Erythroblast (primary cell): ENCODE data around the gene TES.
"Not testable (repeated sequence)": the region's sequence is repeated elsewhere in the genome, so short reads cannot be mapped to it uniquely, and the experiment has no call there.

Experiments used
- DNase-seq, 2 experiments: peaks; one replicate each; lab custom pipeline; 2025; lab: John Stamatoyannopoulos, UW
- GATA1 ChIP-seq: IDR thresholded peaks from 2 replicates; pipeline ENCODE4 v1.6.1; 2011; ENCODE audit warnings: low read depth, mild to moderate bottlenecking, control low read depth, low read length, moderate library complexity
- POLR2A ChIP-seq: IDR thresholded peaks from 2 replicates; pipeline ENCODE4 v1.6.1; 2011; ENCODE audit warnings: mild to moderate bottlenecking, low read length

Gene TES

DNA sequence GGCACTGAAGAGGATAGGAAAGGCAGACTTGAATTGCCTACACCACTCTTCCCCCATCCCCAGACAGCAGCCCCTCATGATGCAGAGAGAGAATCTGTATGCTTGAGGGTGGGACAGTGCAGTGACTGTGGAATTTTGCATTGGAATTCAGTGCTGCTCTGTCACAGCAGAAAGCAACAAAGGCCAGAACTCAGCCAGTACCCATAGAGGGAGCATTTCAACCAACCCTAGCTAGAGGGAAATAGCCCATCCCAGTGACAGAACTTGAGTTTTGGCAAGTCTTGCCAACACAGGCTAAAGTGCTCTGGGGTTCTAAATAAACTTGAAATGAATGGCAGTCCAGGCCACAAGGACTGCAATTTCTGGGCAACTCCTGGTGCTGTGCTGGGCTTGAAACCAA is 80.4 kb downstream of the TES start:
- no peak for DNase-seq
- TF ChIP-seq POLR2A (no peak), GATA1 (no peak)

GRCh38 chr7:116291937-116292336 is 81.6 kb downstream of the TES start:
- DNase-seq, result no peak
- no peak for TF ChIP-seq POLR2A

DNA sequence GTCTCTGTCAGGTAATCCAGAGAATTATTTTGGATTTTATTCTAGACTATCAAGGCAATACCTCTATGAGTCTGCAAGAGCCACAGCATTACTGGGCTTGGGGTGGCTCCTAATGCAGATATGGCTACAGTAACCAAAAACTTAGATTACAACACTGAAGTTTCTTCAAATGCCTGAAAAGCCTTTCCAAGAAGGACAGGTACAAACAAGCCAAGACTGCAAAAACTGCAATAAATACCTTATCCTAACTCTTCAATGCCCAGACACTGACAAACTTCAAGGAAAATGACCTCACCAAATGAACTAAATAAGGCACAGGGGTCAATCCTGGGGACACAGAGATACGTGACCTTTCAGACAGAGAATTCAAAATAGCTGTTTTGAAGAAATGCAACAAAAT is 82.0 kb downstream of the TES start:
- TF ChIP-seq POLR2A, result no peak
- TF ChIP-seq GATA1, result no peak

GRCh38 chr7:116293139-116293538 is 82.8 kb downstream of the TES start:
- DNase-seq, result no peak
- TF ChIP-seq GATA1, result no peak
- no peak for TF ChIP-seq POLR2A

More for the DNA sequence above, 82.0 kb downstream of the TES start:
- DNase-seq, result no peak

DNA sequence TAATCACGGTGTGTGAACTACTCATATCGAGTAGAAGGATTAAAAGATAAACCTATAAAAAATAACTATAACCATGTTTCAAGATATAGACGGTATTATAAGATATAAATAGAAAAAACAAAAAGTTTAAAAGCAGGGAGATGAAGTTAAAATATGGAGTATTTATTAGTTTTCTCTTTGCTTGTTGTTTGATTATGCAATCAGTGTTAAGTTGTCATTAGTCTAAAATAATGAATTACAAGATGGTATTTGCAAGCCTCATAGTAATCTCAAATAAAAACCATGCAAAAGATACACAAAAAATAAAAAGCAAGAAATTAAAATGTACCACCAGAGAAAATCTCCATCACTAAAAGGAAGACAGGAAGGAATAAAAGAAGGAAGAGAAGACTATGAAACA is 83.3 kb downstream of the TES start:
- no peak for DNase-seq
- TF ChIP-seq POLR2A, result no peak

- DNase-seq, result not testable (repeated sequence)
Measured at GRCh38 chr7:116295903-116296302, 85.6 kb downstream of the TES start.

DNA sequence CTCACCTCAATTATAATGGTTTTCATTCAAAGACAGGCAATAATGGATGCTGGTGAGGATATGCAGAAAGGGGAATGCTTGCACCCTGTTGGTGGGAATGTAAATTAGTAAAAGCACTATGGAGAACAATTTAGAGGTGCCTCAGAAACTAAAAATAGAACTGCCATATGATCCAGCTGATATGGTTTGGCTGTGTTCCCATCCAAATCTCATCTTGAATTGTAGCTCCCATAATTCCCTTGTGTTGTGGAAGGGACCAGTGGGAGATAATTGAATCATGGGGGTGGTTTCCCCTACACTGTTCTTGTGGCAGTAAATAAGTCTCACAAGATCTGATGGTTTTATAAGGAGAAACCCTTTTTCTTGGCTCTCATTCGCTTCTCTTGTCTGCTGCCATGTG is 87.7 kb downstream of the TES start:
- TF ChIP-seq POLR2A (no peak), GATA1 (no peak)
- no peak for DNase-seq

DNA sequence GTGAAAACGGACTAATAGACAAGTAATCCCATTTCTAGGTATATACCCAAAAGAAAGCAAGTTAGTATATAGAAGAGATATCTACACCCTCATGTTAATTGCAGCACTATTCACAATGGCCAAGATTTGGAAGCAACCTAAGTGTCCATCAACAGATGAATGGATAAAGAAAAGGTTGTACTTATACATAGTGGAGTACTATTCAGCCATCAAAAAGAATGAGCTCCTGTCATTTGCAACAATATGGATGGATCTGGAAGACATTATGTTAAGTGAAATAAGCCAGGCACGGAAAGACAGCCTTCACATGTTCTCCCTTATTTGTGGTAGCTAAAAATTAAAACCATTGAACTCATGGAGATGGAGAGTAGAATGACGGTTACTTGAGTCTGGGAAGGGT is 88.2 kb downstream of the TES start:
- TF ChIP-seq POLR2A (no peak), GATA1 (no peak)
- DNase-seq, result no peak

GRCh38 chr7:116305485-116306408 is 95.4 kb downstream of the TES start:
- no peak for TF ChIP-seq POLR2A
- TF ChIP-seq GATA1, result no peak
- no peak for DNase-seq

- TF ChIP-seq POLR2A (no peak), GATA1 (no peak)
- DNase-seq, result no peak
Measured at GRCh38 chr7:116306409-116307048, 96.2 kb downstream of the TES start.

DNA sequence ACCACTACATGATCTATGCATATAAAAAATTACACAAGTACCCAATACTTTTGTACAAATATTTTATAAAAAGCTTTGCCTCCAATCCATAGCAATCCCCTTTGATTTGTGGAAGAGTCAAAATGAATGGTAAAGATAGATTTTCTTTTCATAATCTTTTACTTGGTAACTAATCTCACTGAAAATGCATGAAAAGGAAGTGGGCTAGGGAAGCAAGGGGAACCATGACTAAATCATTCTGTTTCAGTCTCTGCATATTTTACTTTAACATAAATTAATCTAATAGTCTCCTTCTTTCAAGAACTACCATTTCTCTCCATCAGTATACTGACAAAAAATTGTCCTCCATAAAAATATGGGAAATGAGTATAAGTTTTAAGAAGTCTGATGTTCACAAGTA is 96.9 kb downstream of the TES start:
- no peak for DNase-seq
- TF ChIP-seq GATA1, result no peak
- TF ChIP-seq POLR2A, result no peak
